ENCODE data around the gene MMP24. TPM values are rescaled to one million over a fixed set of nuclear protein-coding genes. Genes with fewer than 3 reads are reported as not detected.

MMP24 gene
- total RNA-seq, 4 donors from 2014 or later = 0.51 to 2.6 (median 2.0) TPM

DNA sequence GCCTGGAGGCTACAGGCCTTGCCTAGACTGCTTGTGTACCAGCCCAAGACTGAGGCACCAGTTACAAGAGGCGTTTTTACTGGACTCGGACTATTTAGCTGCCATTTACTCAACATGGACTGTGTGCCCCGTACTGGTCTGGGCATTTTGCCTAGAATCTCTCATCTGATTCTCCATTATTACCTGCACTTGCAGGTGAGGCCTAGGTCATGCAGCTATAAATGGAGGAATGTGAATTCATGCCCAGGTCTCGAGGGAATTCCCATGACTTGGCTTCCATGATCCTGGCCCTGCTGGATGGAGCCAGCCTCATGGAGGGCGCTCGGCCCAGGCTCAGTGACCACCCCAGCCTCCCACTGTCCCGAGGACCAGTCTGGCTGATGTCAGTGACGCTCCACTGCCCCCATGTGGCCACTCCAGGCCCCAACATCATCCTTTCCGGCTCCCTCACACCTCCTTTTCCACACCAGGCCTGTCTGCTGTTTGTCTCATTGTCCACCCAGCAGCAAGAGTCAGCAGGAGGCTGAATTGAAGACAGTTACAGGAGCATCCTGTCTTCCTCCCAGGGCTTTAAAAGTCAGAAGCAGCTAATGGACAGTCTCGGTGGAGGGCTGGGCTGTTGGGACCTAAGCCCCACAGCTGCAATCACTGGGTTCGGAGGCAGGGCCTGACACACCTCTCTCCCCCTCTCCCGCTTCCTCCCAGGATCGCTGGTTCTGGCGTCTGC lies 42.7 kb downstream of the MMP24 start:
- intact Hi-C loops (cut with DNase I; ENCODE audit: low total_unique reads) = no loop called here
- Histone ChIP-seq H3K27me3 (no peaks in the 10 kb centered on the region), H3K4me3 (no peak overlapping the region), H3K4me1 (no peaks in the 10 kb centered on the region), H3K36me3 (no peaks in the 10 kb centered on the region), H3K27ac (peak overlapping the region in 1 of 2 donors; percentile 16), H3K9me3 (no peaks in the 10 kb centered on the region)
- TF ChIP-seq, protein P1, sequence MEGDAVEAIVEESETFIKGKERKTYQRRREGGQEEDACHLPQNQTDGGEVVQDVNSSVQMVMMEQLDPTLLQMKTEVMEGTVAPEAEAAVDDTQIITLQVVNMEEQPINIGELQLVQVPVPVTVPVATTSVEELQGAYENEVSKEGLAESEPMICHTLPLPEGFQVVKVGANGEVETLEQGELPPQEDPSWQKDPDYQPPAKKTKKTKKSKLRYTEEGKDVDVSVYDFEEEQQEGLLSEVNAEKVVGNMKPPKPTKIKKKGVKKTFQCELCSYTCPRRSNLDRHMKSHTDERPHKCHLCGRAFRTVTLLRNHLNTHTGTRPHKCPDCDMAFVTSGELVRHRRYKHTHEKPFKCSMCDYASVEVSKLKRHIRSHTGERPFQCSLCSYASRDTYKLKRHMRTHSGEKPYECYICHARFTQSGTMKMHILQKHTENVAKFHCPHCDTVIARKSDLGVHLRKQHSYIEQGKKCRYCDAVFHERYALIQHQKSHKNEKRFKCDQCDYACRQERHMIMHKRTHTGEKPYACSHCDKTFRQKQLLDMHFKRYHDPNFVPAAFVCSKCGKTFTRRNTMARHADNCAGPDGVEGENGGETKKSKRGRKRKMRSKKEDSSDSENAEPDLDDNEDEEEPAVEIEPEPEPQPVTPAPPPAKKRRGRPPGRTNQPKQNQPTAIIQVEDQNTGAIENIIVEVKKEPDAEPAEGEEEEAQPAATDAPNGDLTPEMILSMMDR (IDR thresholded peaks at IDR 0.05) = peak; percentile 58 to 75 (median 68)
- TF ChIP-seq POLR2A (IDR thresholded peaks at IDR 0.05) = no peak
- peak; percentile 61 to 62 for DNase-seq

DNA sequence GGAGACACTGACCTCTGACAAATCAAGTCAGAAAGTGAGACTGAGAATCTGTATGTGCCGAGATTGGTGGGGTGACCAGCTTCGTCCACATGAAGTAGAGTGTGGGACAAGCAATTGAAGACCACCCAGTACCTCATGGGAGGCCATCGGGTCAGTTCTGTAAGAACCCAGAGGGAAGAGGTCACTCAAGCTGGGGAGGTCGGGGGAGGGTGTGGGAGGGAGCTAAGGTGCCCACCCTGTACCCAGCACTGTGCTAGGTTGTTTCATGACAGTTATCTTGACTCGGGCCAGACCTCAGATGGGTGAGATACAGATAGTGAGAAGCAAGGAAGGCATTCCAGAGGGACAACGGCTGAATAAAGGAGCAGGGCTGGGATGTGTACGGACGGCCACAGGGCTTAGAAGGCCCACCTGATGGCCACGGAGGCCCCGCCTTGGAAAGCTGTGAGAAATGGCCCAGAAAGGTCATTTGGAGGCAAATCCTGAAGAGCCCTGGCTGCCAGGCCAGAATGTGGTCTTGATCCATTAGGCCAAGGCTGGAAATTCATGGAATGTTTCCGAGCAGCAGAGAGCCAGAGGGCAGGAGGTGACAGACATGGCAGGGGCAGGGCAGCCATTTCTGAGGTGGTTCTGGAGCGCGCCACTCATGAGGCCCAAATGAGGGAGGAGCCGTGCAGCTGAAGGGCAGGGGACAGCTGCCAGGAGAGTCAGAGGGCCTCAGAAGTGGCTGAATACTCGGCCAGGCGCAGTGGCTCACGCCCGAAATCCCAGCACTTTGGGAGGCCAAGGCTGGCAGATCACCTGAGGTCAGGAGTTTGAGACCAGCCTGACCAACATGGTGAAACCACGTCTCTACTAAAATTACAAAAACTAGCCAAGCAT lies 43.8 kb downstream of the MMP24 start:
- H3K27me3 ChIP-seq = no peaks in the 10 kb centered on the region
- no peaks in the 10 kb centered on the region for H3K4me1 ChIP-seq
- TF ChIP-seq, protein P1 (IDR thresholded peaks at IDR 0.05) = no peak
- no peak for TF ChIP-seq POLR2A (IDR thresholded peaks at IDR 0.05)
- H3K27ac ChIP-seq = no peak overlapping the region
- H3K9me3 ChIP-seq = no peaks in the 10 kb centered on the region
- no peak overlapping the region for H3K4me3 ChIP-seq
- intact Hi-C loops (cut with DNase I; ENCODE audit: low total_unique reads) = loop anchor here (10.0 kb wide), 1 partner anchor 125 kb away; the partner anchor contains the start of gene EDEM2
- H3K36me3 ChIP-seq = no peaks in the 10 kb centered on the region
- no peak for DNase-seq

DNA sequence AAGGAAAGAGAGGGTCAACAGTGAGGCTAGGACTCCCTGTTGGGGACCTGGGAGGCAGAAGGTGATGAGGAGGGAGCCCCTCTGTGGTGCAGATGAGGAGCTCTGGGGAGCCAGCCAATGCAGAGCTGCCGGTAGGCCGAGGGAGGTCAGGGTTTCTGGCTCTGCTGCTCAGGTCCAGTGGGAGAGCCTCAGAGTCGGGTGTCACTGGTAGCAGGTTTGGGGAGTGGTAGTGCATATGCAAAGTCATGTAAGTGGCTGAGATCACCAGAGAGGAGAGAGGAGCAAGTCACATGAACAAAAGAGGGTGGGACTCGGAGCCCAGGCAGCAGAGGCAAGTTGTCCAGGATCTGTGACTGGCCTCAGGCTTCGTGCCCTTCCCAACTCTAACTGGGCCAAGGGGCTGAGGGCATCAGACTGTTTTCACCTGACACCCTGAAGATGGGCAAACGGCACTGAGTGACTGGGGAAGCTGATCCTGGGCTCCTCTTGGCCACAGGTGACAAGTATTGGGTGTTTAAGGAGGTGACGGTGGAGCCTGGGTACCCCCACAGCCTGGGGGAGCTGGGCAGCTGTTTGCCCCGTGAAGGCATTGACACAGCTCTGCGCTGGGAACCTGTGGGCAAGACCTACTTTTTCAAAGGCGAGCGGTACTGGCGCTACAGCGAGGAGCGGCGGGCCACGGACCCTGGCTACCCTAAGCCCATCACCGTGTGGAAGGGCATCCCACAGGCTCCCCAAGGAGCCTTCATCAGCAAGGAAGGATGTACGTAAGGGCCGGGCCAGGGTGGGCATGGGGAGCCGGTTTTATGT lies 44.8 kb downstream of the MMP24 start:
- DNase-seq = no peak
- no peak overlapping the region for H3K4me3 ChIP-seq
- no peaks in the 10 kb centered on the region for H3K9me3 ChIP-seq
- no peaks in the 10 kb centered on the region for H3K27me3 ChIP-seq
- TF ChIP-seq POLR2A (IDR thresholded peaks at IDR 0.05) = no peak
- TF ChIP-seq, protein P1 (IDR thresholded peaks at IDR 0.05) = no peak
- intact Hi-C loops (cut with DNase I; ENCODE audit: low total_unique reads) = loop anchor here (10.0 kb wide), 1 partner anchor 126 kb away; the partner anchor contains the start of gene EDEM2
- H3K36me3 ChIP-seq = no peaks in the 10 kb centered on the region
- no peak overlapping the region for H3K27ac ChIP-seq
- H3K4me1 ChIP-seq = peaks cover 0 to 4% of the 10 kb centered on the region in 2 donors

DNA sequence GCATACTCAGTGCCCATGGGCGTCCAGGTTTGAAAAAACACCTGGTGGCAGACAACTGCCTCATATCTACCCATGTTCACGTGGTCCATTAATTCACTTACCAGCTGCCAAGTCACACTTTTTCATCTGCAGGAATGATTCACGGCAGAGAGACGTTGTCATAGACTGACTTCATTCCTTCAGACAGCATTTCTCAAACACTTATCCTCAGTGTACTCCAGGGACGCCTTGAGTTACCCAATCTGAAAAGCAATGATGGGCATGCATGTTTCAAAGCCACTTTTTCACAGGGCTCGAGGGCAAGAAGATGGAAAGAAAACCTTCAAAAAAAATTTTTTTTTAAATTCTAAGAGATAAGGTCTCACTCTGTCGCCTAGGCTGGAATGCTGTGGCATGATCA lies 45.4 kb downstream of the MMP24 start:
- no peak overlapping the region for H3K27ac ChIP-seq
- no peak for DNase-seq
- intact Hi-C loops (cut with DNase I; ENCODE audit: low total_unique reads) = loop anchor here (10.0 kb wide), 1 partner anchor 127 kb away; the partner anchor contains the start of gene EDEM2
- TF ChIP-seq POLR2A (IDR thresholded peaks at IDR 0.05) = no peak
- TF ChIP-seq, protein P1 (IDR thresholded peaks at IDR 0.05) = no peak
- H3K27me3 ChIP-seq = no peaks in the 10 kb centered on the region
- H3K9me3 ChIP-seq = no peaks in the 10 kb centered on the region
- no peak overlapping the region for H3K4me3 ChIP-seq
- no peaks in the 10 kb centered on the region for H3K36me3 ChIP-seq
- peaks cover 0 to 10% of the 10 kb centered on the region in 2 donors for H3K4me1 ChIP-seq

All from uterus (tissue), 4 donors.